Tibial nerve (tissue), 4 donors: ENCODE data around the gene CFAP97. TPM values are rescaled to one million over a fixed set of nuclear protein-coding genes. Genes with fewer than 3 reads are reported as not detected.

Experiments used
- DNase-seq, 2 donors: peaks; one replicate each; pipeline ENCODE4 v3.0.0-alpha.2; 2019; ENCODE audit warnings: low spot score in 2 of 2
- H3K27ac ChIP-seq, 4 donors: fragments of 200-600 bp; sonication (generic) in 3 of 4; one replicate each; pipeline ENCODE4 v1.5.1; 2017 to 2019; ENCODE audit warnings: mild to moderate bottlenecking in 1 of 4
- H3K27me3 ChIP-seq, 2 donors: fragments of 200-600 bp; sonication (generic) in 1 of 2; one replicate each; pipeline versions ENCODE4 v1.5.1 to v1.6.0; 2017 to 2019
- H3K36me3 ChIP-seq, 3 donors: fragments of 200-600 bp; sonication (generic); one replicate each; pipeline ENCODE4 v1.5.1; 2018 to 2019
- H3K4me1 ChIP-seq, 4 donors: fragments of 200-600 bp; sonication (generic) in 3 of 4; one replicate each; pipeline ENCODE4 v1.5.1; 2017 to 2019
- H3K4me3 ChIP-seq, 4 donors: fragments of 200-600 bp; sonication (generic) in 3 of 4; one replicate each; pipeline ENCODE4 v1.5.1; 2017 to 2019; ENCODE audit warnings: mild to moderate bottlenecking in 1 of 4, moderate library complexity in 1 of 4
- H3K9me3 ChIP-seq, 4 donors: fragments of 200-600 bp; sonication (generic) in 3 of 4; one replicate each; pipeline ENCODE4 v1.5.1; 2017 to 2019
- EP300 ChIP-seq, 2 donors: sonication (generic); formaldehyde crosslinking; IDR thresholded peaks; one replicate each; pipeline ENCODE4 v1.6.1; 2017; ENCODE audit warnings: antibody characterized with exemption in 2 of 2, mild to moderate bottlenecking in 1 of 2
- POLR2A ChIP-seq, 2 donors: fragments of 450-650 bp; IDR thresholded peaks; one replicate each; pipeline ENCODE4 v1.6.1; 2017; ENCODE audit warnings: antibody characterized with exemption in 2 of 2, mild to moderate bottlenecking in 2 of 2, moderate library complexity in 2 of 2
- WGBS, 2 donors: methylation state at CpG; one replicate each; pipeline ENCODE4 v1.1.5; 2018; 5-methylcytosine and 5-hydroxymethylcytosine counted together
- total RNA-seq, 4 donors: library from RNA; depleted of rRNA; stranded (reverse); fragments of >200 nt; gene quantifications; one replicate each; pipeline ENCODE4 v1.1.0, GENCODE V29; 2016
- TF ChIP-seq, protein P1 (sequence below), 5 experiments: fragments of 200-600 bp in 3 of 5; fragments of 450-650 bp in 2 of 5; sonication (generic) in 3 of 5; IDR thresholded peaks; one replicate each; pipeline ENCODE4 v1.5.1; 2016 to 2019; ENCODE audit warnings: antibody characterized with exemption in 5 of 5, mild to moderate bottlenecking in 3 of 5, moderate library complexity in 2 of 5

The CFAP97 gene
- total RNA-seq, 4 donors from 2014 or later: 30.3 to 44.1 (median 33.3) TPM

DNA sequence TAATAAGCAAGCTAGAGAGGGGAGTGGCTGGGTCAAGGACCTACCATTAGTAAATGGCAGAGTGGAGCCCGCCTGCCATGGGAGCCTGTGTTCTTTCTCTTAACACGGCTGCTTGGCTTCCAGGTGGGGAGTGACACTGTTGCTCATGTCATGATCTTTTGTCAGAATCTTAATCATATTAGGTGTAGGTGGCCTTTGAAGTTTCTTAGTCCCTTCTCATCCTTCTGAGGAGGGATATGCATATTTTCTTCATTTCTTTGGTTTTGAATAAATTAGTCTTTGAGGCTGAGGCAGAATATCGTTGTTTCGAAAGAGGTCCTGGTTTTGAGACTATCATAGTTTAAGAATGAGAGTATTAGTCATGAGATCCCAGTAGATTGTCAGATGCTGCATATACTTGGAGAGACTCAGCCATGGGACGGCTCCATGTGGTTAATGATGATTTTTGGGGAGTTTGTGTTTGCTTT lies 34.4 kb upstream of the CFAP97 start:
- WGBS, 2 donors: 94 to 95% methylated on average over 5 of the region's 5 CpGs

DNA sequence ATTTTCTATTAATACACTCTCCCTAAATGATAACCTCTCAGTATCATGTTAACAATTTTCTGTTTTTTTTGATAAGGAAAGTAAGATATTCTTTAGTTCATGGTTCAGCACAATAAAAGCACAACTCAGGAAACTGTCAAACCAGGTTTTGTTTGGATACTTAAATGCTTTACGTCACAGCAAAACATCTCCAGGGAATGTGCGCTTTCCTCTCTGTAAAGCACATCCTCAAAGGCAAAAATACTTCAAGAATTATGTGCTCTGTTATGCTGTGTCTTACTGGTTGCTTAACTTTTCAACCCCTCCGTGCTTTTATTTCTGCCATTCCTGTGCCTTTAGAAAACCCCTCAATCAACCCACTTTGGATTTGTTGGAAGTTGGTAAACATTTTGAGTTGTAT lies 33.4 kb upstream of the CFAP97 start:
- TF ChIP-seq, protein P1, sequence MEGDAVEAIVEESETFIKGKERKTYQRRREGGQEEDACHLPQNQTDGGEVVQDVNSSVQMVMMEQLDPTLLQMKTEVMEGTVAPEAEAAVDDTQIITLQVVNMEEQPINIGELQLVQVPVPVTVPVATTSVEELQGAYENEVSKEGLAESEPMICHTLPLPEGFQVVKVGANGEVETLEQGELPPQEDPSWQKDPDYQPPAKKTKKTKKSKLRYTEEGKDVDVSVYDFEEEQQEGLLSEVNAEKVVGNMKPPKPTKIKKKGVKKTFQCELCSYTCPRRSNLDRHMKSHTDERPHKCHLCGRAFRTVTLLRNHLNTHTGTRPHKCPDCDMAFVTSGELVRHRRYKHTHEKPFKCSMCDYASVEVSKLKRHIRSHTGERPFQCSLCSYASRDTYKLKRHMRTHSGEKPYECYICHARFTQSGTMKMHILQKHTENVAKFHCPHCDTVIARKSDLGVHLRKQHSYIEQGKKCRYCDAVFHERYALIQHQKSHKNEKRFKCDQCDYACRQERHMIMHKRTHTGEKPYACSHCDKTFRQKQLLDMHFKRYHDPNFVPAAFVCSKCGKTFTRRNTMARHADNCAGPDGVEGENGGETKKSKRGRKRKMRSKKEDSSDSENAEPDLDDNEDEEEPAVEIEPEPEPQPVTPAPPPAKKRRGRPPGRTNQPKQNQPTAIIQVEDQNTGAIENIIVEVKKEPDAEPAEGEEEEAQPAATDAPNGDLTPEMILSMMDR (IDR thresholded peaks at IDR 0.05): no peak
- no peak for TF ChIP-seq EP300 (IDR thresholded peaks at IDR 0.05)
- TF ChIP-seq POLR2A (IDR thresholded peaks at IDR 0.05): no peak
- WGBS, 2 donors: 46 to 57% methylated on average over 3 of the region's 3 CpGs
- H3K27ac ChIP-seq: peak overlapping the region in 1 of 4 donors; percentile 36

More for the DNA sequence above, 34.4 kb upstream of the CFAP97 start:
- no peaks in the 10 kb centered on the region for H3K27me3 ChIP-seq
- H3K27ac ChIP-seq: no peak overlapping the region
- TF ChIP-seq, protein P1 (IDR thresholded peaks at IDR 0.05): no peak
- TF ChIP-seq POLR2A (IDR thresholded peaks at IDR 0.05) (no peak), EP300 (IDR thresholded peaks at IDR 0.05) (no peak)
- no peak overlapping the region for H3K4me3 ChIP-seq
- no peaks in the 10 kb centered on the region for H3K36me3 ChIP-seq
- peaks cover 0 to 6% (median 0%) of the 10 kb centered on the region in 4 donors for H3K4me1 ChIP-seq
- no peak for DNase-seq
- H3K9me3 ChIP-seq: no peaks in the 10 kb centered on the region

DNA sequence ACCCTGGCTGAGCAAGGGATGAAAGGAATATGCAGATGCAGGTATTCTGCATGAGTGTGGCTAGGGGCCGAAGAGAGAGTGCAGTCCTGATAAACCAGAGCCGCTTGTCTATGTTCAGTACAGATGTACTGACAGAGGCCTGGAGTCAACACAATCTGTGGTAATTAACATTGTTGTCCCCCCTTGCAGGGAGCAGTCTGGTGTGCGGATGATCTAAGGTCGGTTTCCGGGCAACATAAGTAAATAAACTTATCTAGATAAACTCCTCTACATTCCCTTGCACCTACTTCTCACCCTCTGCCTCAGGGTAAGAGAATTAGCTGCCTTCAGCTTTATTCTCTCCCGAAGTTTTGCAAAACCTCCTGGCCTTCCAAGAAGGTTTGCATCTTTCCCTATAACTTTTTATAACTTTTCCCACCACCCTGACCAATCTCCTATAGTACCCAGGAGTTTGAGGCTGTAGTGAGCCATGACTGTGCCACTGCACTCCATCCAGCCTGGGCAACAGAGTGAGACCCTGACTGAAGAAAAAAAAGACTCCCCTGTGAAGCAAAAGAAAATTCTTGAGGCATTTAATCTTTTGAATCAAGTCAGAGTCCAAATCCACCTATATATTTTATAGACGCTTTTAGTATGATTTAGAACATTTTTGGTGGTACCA lies 32.2 kb upstream of the CFAP97 start:
- Histone ChIP-seq H3K36me3 (no peaks in the 10 kb centered on the region), H3K27me3 (no peaks in the 10 kb centered on the region), H3K4me3 (no peak overlapping the region), H3K9me3 (no peaks in the 10 kb centered on the region), H3K4me1 (peaks cover 0 to 6% (median 0%) of the 10 kb centered on the region in 4 donors), H3K27ac (no peak overlapping the region)
- WGBS, 2 donors: 77 to 78% methylated on average over 7 of the region's 7 CpGs
- TF ChIP-seq, protein P1 (IDR thresholded peaks at IDR 0.05): no peak
- TF ChIP-seq EP300 (IDR thresholded peaks at IDR 0.05): no peak
- DNase-seq: no peak

More for the DNA sequence above, 33.4 kb upstream of the CFAP97 start:
- no peak for DNase-seq
- H3K4me3 ChIP-seq: no peak overlapping the region
- H3K27me3 ChIP-seq: no peaks in the 10 kb centered on the region
- no peaks in the 10 kb centered on the region for H3K9me3 ChIP-seq
- no peaks in the 10 kb centered on the region for H3K36me3 ChIP-seq
- peaks cover 0 to 6% (median 0%) of the 10 kb centered on the region in 4 donors for H3K4me1 ChIP-seq

DNA sequence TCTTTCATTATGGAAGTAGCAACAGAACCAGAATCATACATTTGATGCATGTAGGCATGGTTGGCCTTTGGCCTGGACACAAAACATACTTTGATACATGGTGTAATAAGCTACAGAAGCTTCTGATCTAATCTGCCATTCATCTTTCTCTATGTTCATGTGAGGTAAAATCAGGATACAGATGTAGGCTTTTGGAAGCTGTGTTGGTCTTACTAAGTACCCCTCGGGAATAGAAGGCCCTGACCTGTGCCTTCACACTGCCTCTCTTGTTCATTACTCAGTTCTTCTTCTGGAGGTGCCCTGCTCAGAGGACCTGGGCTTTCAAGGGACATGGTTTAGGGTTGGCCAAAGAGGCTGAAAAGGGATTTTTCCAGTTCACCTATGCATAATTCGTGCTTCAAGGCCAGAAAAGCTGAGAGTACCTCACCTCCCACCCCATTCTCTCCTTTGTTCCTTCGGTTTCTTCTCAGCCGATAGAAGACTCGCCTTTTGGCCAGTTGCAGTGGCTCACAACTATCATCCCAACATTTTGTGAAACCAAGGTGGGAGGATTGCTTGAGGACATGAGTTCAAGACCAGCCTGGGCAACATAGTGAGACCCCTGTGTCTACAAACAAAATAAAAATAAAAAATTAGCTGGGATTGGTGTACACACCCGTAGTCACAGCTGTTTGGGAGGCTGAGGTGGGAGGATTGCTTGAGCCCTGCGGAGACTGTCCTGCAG lies 31.5 kb upstream of the CFAP97 start:
- TF ChIP-seq, protein P1 (IDR thresholded peaks at IDR 0.05): no peak
- no peak for TF ChIP-seq POLR2A (IDR thresholded peaks at IDR 0.05)
- no peak for TF ChIP-seq EP300 (IDR thresholded peaks at IDR 0.05)
- 79 to 84% methylated on average over 7 of the region's 7 CpGs for whole genome bisulfite sequencing, 2 donors
- Histone ChIP-seq H3K4me3 (no peak overlapping the region), H3K27me3 (no peaks in the 10 kb centered on the region), H3K4me1 (peaks cover 0 to 6% (median 0%) of the 10 kb centered on the region in 4 donors), H3K27ac (no peak overlapping the region), H3K9me3 (no peaks in the 10 kb centered on the region), H3K36me3 (no peaks in the 10 kb centered on the region)
- no peak for DNase-seq

DNA sequence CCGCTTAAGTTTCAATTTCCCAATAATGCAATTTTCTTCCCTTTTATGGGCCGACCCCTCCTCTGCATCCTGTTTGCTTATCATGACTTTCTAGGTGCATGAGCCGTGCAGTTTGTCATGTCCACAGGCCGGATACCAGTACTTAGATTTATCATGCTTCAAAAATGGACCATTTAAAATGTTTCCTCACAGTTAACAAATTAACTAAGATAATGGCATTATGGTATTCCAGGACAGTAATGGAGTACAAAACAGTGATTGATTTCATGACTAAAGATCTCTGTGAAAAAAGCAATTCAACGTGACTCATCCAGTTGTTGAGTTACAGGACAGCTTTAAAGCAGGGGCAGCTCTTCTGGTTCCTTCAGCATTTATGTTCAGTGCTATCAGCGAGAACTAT lies 28.6 kb upstream of the CFAP97 start:
- TF ChIP-seq EP300 (IDR thresholded peaks at IDR 0.05): no peak
- TF ChIP-seq POLR2A (IDR thresholded peaks at IDR 0.05): no peak
- TF ChIP-seq, protein P1 (IDR thresholded peaks at IDR 0.05): no peak
- Histone ChIP-seq H3K4me3 (no peak overlapping the region), H3K4me1 (peaks cover 0 to 11% (median 0%) of the 10 kb centered on the region in 4 donors), H3K27me3 (no peaks in the 10 kb centered on the region), H3K36me3 (no peaks in the 10 kb centered on the region), H3K9me3 (no peaks in the 10 kb centered on the region), H3K27ac (no peak overlapping the region)
- DNase-seq: no peak
- WGBS, 2 donors: 73 to 80% methylated on average over 6 of the region's 6 CpGs
